ENCODE measurements around the gene METTL25B.

- TF ChIP-seq CTCF (IDR thresholded peaks at IDR 0.05; ENCODE audit: extremely low read depth in 1 of 2, insufficient read depth in 1 of 2, low read depth in 1 of 2, low read length in 2 of 2) = no peak
- TF ChIP-seq POLR2AphosphoS5 (IDR thresholded peaks at IDR 0.05; ENCODE audit: insufficient read depth, low read depth, low read length) = no peak
- TF ChIP-seq MYC (IDR thresholded peaks at IDR 0.05; ENCODE audit: low read depth, low read length) = no peak
- TF ChIP-seq EZH2 (IDR thresholded peaks at IDR 0.05; ENCODE audit: borderline replicate concordance, low read depth, low read length, severe bottlenecking) = no peak
- TF ChIP-seq MAX (IDR thresholded peaks at IDR 0.05; ENCODE audit: insufficient read depth, insufficient read length) = no peak
- TF ChIP-seq POLR2A (IDR thresholded peaks at IDR 0.05; ENCODE audit: low read depth, low read length) = no peak
- TF ChIP-seq GATA2 (IDR thresholded peaks at IDR 0.05; ENCODE audit: insufficient read depth, insufficient read length, low read depth, low read length) = no peak
- TF ChIP-seq JUN (IDR thresholded peaks at IDR 0.05; ENCODE audit: borderline replicate concordance, insufficient read depth, insufficient read length, low read depth) = no peak
- TF ChIP-seq FOS (IDR thresholded peaks at IDR 0.05; ENCODE audit: borderline replicate concordance, insufficient read depth, low read length) = no peak
These were observed 24.7 kb downstream of the METTL25B start for GRCh38 chr1:156752843-156753482.

All from endothelial cell of umbilical vein (primary cell).